ENCODE measurements around the gene NELFA.

GRCh38 chr4:1950369-1950768, 58.4 kb downstream of the NELFA start:
- TF ChIP-seq YY1 (IDR thresholded peaks at IDR 0.05; ENCODE audit: low read depth) (no peak), RAD21 (IDR thresholded peaks at IDR 0.05; ENCODE audit: low read depth) (no peak), REST (IDR thresholded peaks at IDR 0.05; ENCODE audit: low read depth) (no peak), FOXM1 (IDR thresholded peaks at IDR 0.05; ENCODE audit: borderline replicate concordance, low read depth) (no peak), CREB1 (IDR thresholded peaks at IDR 0.05; ENCODE audit: low read depth) (no peak), EGR1 (IDR thresholded peaks at IDR 0.05) (no peak), EP300 (IDR thresholded peaks at IDR 0.05; ENCODE audit: borderline replicate concordance) (no peak), TAF1 (IDR thresholded peaks at IDR 0.05; ENCODE audit: low read depth) (no peak), CEBPB (IDR thresholded peaks at IDR 0.05) (no peak), TCF12 (IDR thresholded peaks at IDR 0.05; ENCODE audit: low read depth) (no peak), MAX (IDR thresholded peaks at IDR 0.05) (no peak), ZBTB7A (IDR thresholded peaks at IDR 0.05; ENCODE audit: low read depth) (no peak)
